ENCODE results near the gene NUMB.

The NUMB gene

DNA sequence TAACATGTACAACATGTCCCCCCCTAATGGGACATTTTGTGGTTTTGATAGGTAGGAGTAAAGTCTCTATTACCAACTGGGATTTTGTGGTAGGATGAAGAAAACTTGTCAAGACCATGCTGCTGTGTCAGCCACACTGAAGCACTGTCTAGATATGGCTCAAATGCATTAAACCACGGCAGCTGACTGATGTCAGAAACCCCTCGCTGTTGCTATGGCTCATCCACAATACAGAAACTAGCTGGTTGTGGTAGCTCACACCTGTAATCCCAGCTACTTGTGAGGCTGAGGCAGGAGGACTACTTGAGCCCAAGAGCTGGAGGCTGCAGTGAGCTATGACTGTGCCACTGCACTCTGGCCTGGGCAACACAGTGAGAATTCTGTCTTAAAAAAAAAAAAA is 181.0 kb downstream of the NUMB start:
- Histone ChIP-seq H3K4me1 (ENCODE audit: control insufficient read depth, insufficient read depth, low read length) (no peaks in the 10 kb centered on the region), H3K27me3 (ENCODE audit: control insufficient read depth, insufficient read depth, low read length) (no peaks in the 10 kb centered on the region), H3K4me3 (ENCODE audit: low read depth, low read length) (no peak overlapping the region), H3K9ac (ENCODE audit: low read depth, low read length) (no peak overlapping the region), H3K36me3 (ENCODE audit: control insufficient read depth, insufficient read depth, low read length) (peaks cover 18% of the 10 kb centered on the region), H3K9me3 (ENCODE audit: control insufficient read depth, insufficient read depth, low read length) (no peaks in the 10 kb centered on the region)

DNA sequence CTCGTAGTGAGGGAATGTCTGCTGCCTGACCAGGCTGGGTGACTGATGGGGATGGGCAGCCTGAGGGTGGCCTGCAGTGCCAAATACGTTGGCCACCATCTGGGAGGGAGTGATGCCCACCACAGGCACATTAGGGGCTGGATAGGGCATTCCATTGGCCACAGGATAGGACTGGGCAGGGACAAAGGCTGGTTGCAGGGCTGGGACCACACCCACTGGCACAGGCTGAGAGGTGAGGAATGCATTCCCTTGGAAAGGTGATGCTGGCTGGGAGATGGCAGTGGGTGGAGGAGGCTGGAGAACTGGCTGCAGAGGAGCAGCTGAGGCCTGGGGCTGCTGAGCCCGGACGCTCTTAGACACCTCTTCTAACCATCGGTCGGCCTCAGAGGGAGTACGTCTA is 181.5 kb downstream of the NUMB start:
- Histone ChIP-seq H3K4me3 (ENCODE audit: low read depth, low read length) (no peak overlapping the region), H3K27me3 (ENCODE audit: control insufficient read depth, insufficient read depth, low read length) (no peaks in the 10 kb centered on the region), H3K9me3 (ENCODE audit: control insufficient read depth, insufficient read depth, low read length) (no peaks in the 10 kb centered on the region), H3K4me1 (ENCODE audit: control insufficient read depth, insufficient read depth, low read length) (no peaks in the 10 kb centered on the region), H3K36me3 (ENCODE audit: control insufficient read depth, insufficient read depth, low read length) (peaks cover 12% of the 10 kb centered on the region), H3K9ac (ENCODE audit: low read depth, low read length) (no peak overlapping the region)

DNA sequence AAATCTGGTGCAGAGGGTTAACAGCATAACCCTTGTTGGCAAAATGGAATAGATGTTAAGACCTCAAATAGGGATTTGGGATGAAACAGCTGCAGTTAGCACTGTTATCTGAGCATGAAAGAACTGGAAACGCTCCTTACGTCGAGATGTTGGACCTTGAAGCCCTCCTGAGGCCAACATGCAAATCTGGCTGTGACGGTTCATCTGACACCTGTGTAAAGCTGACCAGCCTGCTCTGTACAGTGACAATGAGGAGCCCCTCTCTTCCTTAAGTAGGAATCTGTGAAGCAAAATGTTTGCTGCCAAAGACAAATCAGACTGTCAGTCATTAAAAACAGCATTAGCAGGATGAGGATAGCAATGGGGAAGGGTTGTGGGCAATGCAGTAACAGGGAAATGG is 184.5 kb downstream of the NUMB start:
- Histone ChIP-seq H3K27me3 (ENCODE audit: control insufficient read depth, insufficient read depth, low read length) (no peaks in the 10 kb centered on the region), H3K9ac (ENCODE audit: low read depth, low read length) (no peak overlapping the region), H3K9me3 (ENCODE audit: control insufficient read depth, insufficient read depth, low read length) (no peaks in the 10 kb centered on the region), H3K4me3 (ENCODE audit: low read depth, low read length) (no peak overlapping the region), H3K36me3 (ENCODE audit: control insufficient read depth, insufficient read depth, low read length) (peaks cover 12% of the 10 kb centered on the region), H3K4me1 (ENCODE audit: control insufficient read depth, insufficient read depth, low read length) (peaks cover 2% of the 10 kb centered on the region)

DNA sequence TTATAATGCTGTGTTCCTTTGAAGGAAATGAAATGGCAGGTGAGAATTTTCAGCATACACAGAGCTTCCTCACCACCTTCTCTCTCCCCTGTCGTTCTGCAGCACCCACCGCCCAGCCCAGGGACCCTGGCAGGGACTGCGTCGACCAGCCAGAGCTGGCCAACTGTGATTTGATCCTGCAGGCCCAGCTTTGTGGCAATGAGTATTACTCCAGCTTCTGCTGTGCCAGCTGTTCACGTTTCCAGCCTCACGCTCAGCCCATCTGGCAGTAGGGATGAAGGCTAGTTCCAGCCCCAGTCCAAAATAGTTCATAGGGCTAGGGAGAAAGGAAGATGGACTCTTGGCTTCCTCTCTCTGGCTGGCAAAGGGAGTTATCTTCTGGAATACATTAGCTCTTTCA is 186.0 kb downstream of the NUMB start:
- Histone ChIP-seq H3K4me1 (ENCODE audit: control insufficient read depth, insufficient read depth, low read length) (peaks cover 2% of the 10 kb centered on the region), H3K9ac (ENCODE audit: low read depth, low read length) (no peak overlapping the region), H3K9me3 (ENCODE audit: control insufficient read depth, insufficient read depth, low read length) (no peaks in the 10 kb centered on the region), H3K27me3 (ENCODE audit: control insufficient read depth, insufficient read depth, low read length) (no peaks in the 10 kb centered on the region), H3K36me3 (ENCODE audit: control insufficient read depth, insufficient read depth, low read length) (peaks cover 16% of the 10 kb centered on the region), H3K4me3 (ENCODE audit: low read depth, low read length) (no peak overlapping the region)

DNA sequence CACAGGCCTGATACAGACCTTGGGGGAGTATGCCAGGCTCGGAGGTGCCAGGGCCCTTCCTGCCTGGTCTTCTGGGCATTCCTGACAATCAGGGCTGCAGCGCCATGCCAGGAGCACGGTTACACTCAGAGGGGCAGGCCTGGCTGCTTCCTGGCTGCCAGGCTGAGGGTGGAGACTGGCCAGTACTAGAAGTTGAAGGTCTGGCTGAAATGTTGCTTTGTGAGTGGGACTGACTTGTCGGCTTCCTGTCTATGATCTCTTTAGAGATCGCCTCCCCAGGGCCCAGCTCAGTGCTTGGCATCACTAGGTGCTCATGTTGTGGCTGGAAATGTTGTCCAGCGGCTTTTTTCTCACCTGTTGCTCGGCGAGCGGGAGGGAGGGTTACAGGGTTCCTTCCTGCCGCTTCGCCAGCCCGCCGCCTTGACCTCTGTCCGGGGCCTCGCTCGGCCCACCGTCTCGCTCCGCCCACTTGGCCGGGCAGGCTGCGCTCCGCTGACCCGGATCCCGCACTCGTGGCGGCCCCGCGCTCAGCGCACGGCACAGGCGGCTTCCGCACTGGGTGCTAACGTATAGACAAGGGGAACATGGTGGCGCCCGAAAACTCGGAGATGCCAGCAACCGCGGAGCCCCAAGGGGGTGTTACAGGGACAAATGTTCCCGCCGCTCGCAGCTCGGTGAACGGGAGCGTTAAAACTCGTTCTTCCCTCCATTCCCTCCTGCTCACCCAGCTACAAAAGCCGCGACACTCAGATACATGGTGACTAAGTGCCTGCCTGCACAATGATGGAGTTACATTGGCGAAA is 188.4 kb downstream of the NUMB start:
- H3K9ac ChIP-seq (ENCODE audit: low read depth, low read length), result no peak overlapping the region
- H3K4me1 ChIP-seq (ENCODE audit: control insufficient read depth, insufficient read depth, low read length), result peaks cover 2% of the 10 kb centered on the region
- H3K9me3 ChIP-seq (ENCODE audit: control insufficient read depth, insufficient read depth, low read length), result no peaks in the 10 kb centered on the region
- no peaks in the 10 kb centered on the region for H3K27me3 ChIP-seq (ENCODE audit: control insufficient read depth, insufficient read depth, low read length)
- no peak overlapping the region for H3K4me3 ChIP-seq (ENCODE audit: low read depth, low read length)
- peaks cover 12% of the 10 kb centered on the region for H3K36me3 ChIP-seq (ENCODE audit: control insufficient read depth, insufficient read depth, low read length)

DNA sequence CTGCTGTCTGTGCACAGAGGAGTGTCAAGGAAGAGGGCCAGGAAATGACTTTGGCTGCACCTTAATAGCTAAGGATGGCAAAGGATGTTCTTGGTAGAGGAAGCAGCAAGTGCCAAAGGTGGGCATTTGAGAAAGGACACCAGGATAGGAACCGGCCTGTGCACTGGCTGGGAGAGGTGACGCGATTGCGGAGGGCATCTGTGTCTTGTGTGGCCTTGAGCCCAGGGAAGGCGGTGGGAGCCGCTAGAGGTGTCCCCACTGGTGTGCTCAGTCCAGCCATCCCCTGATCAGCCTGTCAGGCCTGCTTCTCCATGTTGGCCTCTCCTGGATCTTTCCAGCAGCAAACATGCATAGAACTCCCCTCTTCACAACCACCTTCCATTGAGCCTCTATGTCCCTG is 190.9 kb downstream of the NUMB start:
- Histone ChIP-seq H3K27me3 (ENCODE audit: control insufficient read depth, insufficient read depth, low read length) (no peaks in the 10 kb centered on the region), H3K4me3 (ENCODE audit: low read depth, low read length) (no peak overlapping the region), H3K36me3 (ENCODE audit: control insufficient read depth, insufficient read depth, low read length) (peaks cover 20% of the 10 kb centered on the region), H3K4me1 (ENCODE audit: control insufficient read depth, insufficient read depth, low read length) (peaks cover 2% of the 10 kb centered on the region), H3K9me3 (ENCODE audit: control insufficient read depth, insufficient read depth, low read length) (no peaks in the 10 kb centered on the region), H3K9ac (ENCODE audit: low read depth, low read length) (no peak overlapping the region)

DNA sequence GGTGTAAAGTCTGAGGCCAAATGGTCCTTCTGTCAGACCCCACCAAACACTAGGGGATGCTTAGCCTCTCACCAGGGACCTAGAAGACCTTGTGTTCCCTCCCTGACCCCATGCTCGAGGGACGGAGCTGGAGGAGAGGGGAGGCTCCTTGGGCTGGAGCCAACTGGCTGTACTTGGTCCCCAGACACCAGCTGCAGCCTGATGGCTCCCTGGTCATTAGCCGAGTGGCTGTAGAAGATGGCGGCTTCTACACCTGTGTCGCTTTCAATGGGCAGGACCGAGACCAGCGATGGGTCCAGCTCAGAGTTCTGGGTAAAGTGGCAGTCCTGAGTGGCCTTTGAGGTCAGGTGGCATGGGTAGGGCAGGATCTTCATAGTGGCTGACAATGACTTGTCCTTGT is 192.0 kb downstream of the NUMB start:
- no peaks in the 10 kb centered on the region for H3K9me3 ChIP-seq (ENCODE audit: control insufficient read depth, insufficient read depth, low read length)
- H3K4me3 ChIP-seq (ENCODE audit: low read depth, low read length), result no peak overlapping the region
- peaks cover 23% of the 10 kb centered on the region for H3K36me3 ChIP-seq (ENCODE audit: control insufficient read depth, insufficient read depth, low read length)
- H3K27me3 ChIP-seq (ENCODE audit: control insufficient read depth, insufficient read depth, low read length), result no peaks in the 10 kb centered on the region
- no peak overlapping the region for H3K9ac ChIP-seq (ENCODE audit: low read depth, low read length)
- peaks cover 2% of the 10 kb centered on the region for H3K4me1 ChIP-seq (ENCODE audit: control insufficient read depth, insufficient read depth, low read length)

DNA sequence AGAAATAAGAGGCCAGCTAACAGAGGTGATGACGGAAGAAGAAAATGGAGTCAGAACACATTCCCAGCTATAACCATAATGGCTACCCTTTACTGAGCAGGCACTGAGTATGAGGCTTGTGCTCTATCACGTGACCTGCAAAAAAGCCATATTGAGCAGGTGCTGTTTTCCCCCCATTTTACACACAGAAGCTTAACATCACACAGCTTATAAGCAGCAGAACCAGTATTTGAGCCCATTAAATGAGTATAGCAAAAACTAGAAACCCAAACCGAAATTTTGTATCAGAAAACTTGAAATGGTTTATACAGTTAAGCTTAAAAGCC is 192.7 kb downstream of the NUMB start:
- peaks cover 2% of the 10 kb centered on the region for H3K4me1 ChIP-seq (ENCODE audit: control insufficient read depth, insufficient read depth, low read length)
- no peak overlapping the region for H3K4me3 ChIP-seq (ENCODE audit: low read depth, low read length)
- no peaks in the 10 kb centered on the region for H3K27me3 ChIP-seq (ENCODE audit: control insufficient read depth, insufficient read depth, low read length)
- H3K9ac ChIP-seq (ENCODE audit: low read depth, low read length), result no peak overlapping the region
- H3K36me3 ChIP-seq (ENCODE audit: control insufficient read depth, insufficient read depth, low read length), result peaks cover 27% of the 10 kb centered on the region
- H3K9me3 ChIP-seq (ENCODE audit: control insufficient read depth, insufficient read depth, low read length), result no peaks in the 10 kb centered on the region

DNA sequence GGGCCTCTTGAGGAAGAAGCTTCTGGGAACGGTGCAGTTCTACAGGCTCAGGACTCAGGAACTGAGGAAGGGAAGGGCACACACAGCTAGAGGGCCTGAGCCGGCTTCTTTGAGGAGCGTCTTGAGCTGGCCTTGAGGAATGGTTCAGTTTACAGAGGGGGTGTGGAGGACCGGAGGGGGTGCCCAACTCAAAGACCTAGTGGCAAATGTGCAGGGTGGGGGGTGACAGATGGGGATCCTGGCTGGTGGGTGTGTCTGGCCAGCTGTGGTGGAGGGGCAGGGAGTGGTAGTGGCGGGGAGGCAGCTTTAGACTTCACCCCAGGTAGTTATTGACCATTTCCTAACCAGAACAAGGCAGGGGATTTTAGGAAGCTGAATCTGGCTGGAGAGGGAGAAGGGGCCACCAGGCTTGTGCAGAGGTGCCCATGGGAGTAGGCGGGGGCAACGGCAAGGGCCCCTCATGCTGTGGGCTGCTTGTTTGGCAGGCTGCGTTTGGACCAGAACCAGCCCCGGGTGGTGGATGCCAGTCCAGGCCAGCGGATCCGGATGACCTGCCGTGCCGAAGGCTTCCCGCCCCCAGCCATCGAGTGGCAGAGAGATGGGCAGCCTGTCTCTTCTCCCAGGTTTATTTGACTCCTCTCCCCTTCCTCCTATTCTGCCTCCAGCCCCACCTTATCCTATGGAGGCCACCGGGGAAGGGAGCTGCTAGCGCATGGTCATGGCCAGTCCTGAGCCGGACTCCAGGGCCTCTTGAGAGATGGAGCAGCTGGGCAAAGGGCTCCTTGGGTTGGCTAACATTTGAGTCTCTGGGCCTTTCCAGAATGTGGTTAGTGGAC is 193.2 kb downstream of the NUMB start:
- H3K36me3 ChIP-seq (ENCODE audit: control insufficient read depth, insufficient read depth, low read length), result peaks cover 27% of the 10 kb centered on the region
- H3K4me3 ChIP-seq (ENCODE audit: low read depth, low read length), result no peak overlapping the region
- no peaks in the 10 kb centered on the region for H3K27me3 ChIP-seq (ENCODE audit: control insufficient read depth, insufficient read depth, low read length)

DNA sequence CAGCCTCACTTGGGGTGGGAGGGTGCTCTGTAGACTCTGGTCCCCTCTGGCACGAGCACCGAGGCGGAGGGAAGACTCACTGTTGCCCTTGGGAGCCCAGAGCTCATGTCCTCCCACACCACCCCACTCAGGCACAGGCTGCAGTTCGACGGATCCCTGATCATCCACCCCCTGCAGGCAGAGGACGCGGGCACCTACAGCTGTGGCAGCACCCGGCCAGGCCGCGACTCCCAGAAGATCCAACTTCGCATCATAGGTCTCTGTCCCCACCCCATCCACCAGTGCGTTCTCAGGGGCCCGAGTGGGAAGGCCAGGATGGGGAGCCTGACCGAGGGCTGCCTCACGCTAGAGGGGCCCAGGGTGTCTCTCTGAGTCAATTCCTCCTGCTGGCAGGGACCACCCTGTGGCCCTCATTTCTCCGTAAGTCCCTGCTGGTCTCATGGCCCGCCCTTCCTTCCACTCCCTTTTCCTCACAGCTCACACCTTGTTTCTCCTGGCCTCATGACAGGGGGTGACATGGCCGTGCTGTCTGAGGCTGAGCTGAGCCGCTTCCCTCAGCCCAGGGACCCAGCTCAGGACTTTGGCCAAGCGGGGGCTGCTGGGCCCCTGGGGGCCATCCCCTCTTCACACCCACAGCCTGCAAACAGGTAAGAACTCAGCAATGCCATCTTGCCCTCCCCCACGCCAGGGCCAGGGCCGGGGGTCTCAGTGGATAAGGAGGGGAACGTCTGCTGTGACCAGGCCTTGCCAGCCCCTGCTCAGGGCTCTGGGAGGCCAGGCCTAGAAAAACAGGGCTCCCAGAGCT is 194.1 kb downstream of the NUMB start:
- Histone ChIP-seq H3K36me3 (ENCODE audit: control insufficient read depth, insufficient read depth, low read length) (peaks cover 28% of the 10 kb centered on the region), H3K9ac (ENCODE audit: low read depth, low read length) (no peak overlapping the region), H3K27me3 (ENCODE audit: control insufficient read depth, insufficient read depth, low read length) (no peaks in the 10 kb centered on the region), H3K4me1 (ENCODE audit: control insufficient read depth, insufficient read depth, low read length) (no peaks in the 10 kb centered on the region), H3K9me3 (ENCODE audit: control insufficient read depth, insufficient read depth, low read length) (no peaks in the 10 kb centered on the region), H3K4me3 (ENCODE audit: low read depth, low read length) (no peak overlapping the region)

More for the DNA sequence above, 193.2 kb downstream of the NUMB start:
- Histone ChIP-seq H3K9ac (ENCODE audit: low read depth, low read length) (no peak overlapping the region), H3K9me3 (ENCODE audit: control insufficient read depth, insufficient read depth, low read length) (no peaks in the 10 kb centered on the region), H3K4me1 (ENCODE audit: control insufficient read depth, insufficient read depth, low read length) (no peaks in the 10 kb centered on the region)

DNA sequence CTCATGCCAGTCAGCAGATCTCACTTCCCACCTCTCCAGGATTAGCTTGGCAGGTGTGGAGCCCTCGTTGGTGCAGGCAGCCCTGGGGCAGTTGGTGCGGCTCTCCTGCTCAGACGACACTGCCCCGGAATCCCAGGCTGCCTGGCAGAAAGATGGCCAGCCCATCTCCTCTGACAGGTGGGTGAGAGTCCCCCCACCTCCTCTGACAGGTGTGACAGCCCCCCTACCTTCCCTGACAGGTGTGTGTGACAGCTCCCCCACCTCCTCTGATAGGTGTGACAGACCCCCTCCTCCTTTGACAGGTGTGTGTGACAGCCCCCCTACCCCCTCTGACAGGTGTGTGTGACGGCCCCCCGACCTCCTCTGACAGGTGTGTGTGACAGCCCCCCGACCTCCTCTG is 194.7 kb downstream of the NUMB start:
- H3K9ac ChIP-seq (ENCODE audit: low read depth, low read length), result no peak overlapping the region
- peaks cover 32% of the 10 kb centered on the region for H3K36me3 ChIP-seq (ENCODE audit: control insufficient read depth, insufficient read depth, low read length)

More for the DNA sequence above, 194.7 kb downstream of the NUMB start:
- H3K27me3 ChIP-seq (ENCODE audit: control insufficient read depth, insufficient read depth, low read length), result no peaks in the 10 kb centered on the region
- H3K9me3 ChIP-seq (ENCODE audit: control insufficient read depth, insufficient read depth, low read length), result no peaks in the 10 kb centered on the region
- no peaks in the 10 kb centered on the region for H3K4me1 ChIP-seq (ENCODE audit: control insufficient read depth, insufficient read depth, low read length)
- H3K4me3 ChIP-seq (ENCODE audit: low read depth, low read length), result no peak overlapping the region
